Thyroid gland (tissue), 4 donors: Measurements from ENCODE around the gene FAM168A. TPM values are rescaled to one million over a fixed set of nuclear protein-coding genes. Genes with fewer than 3 reads are reported as not detected.

ENCODE experiments used
- DNase-seq, 2 donors: peaks; one replicate each; pipeline ENCODE4 v3.0.0-alpha.2; 2019
- H3K27ac ChIP-seq, 3 donors: fragments of 200-600 bp; sonication (generic); 1 replicate in 2 of 3; 2 replicates in 1 of 3; pipeline ENCODE4 v1.5.1; 2016 to 2019; ENCODE audit warnings: mild to moderate bottlenecking in 1 of 3, moderate library complexity in 1 of 3
- H3K27me3 ChIP-seq: fragments of 200-600 bp; sonication (generic); one replicate; pipeline ENCODE4 v1.5.1; 2019
- H3K36me3 ChIP-seq, 2 donors: fragments of 200-600 bp; sonication (generic); one replicate each; pipeline ENCODE4 v1.5.1; 2016 to 2019
- H3K4me1 ChIP-seq, 2 donors: fragments of 200-600 bp; sonication (generic); one replicate each; pipeline ENCODE4 v1.5.1; 2017 to 2019
- H3K4me3 ChIP-seq, 3 donors: fragments of 200-600 bp; sonication (generic); replicated peaks in 1 of 3; 1 replicate in 2 of 3; 2 replicates in 1 of 3; pipeline ENCODE4 v1.5.1; 2016; ENCODE audit warnings: mild to moderate bottlenecking in 1 of 3
- H3K9me3 ChIP-seq: fragments of 200-600 bp; sonication (generic); one replicate; pipeline ENCODE4 v1.5.1; 2017
- CTCF ChIP-seq, 6 experiments: fragments of 200-600 bp in 3 of 6; fragments of 450-650 bp in 3 of 6; sonication (generic) in 3 of 6; IDR thresholded peaks; one replicate each; pipeline ENCODE4 v1.5.1; 2016 to 2019; ENCODE audit warnings: antibody characterized with exemption in 6 of 6, mild to moderate bottlenecking in 2 of 6, inconsistent platforms in 1 of 6, moderate library complexity in 1 of 6
- POLR2A ChIP-seq, 2 donors: fragments of 450-650 bp; IDR thresholded peaks; one replicate each; pipeline ENCODE4 v1.6.1; 2017; ENCODE audit warnings: antibody characterized with exemption in 2 of 2, mild to moderate bottlenecking in 2 of 2, moderate library complexity in 1 of 2
- whole genome bisulfite sequencing, 2 donors: methylation state at CpG; one replicate each; pipeline ENCODE4 v1.1.5; 2017; 5-methylcytosine and 5-hydroxymethylcytosine counted together
- intact Hi-C: fragments of 100-400 bp; cut with DNase I; formaldehyde crosslinking; loops from one replicate; pipeline ENCODE4 v1.15.1; 2023
- total RNA-seq, 4 donors: library from RNA; depleted of rRNA; stranded (reverse); fragments of >200 nt; gene quantifications; one replicate each; pipeline ENCODE4 v1.2.3, GENCODE V29; 2016

FAM168A gene
- total RNA-seq, 4 donors from 2014 or later, result 32.7 to 51.0 (median 40.2) TPM

- peak in 1 of 2 donors; percentile 14 for DNase-seq
- H3K4me3 ChIP-seq, result no peak overlapping the region
- no peak for TF ChIP-seq CTCF (IDR thresholded peaks at IDR 0.05)
- no peak for TF ChIP-seq POLR2A (IDR thresholded peaks at IDR 0.05)
- peaks cover 6 to 12% of the 10 kb centered on the region in 2 donors for H3K4me1 ChIP-seq
- WGBS, 2 donors, result 24 to 37% methylated on average over 1 of the region's 1 CpG
- H3K27ac ChIP-seq, result no peak overlapping the region
- H3K27me3 ChIP-seq, result no peaks in the 10 kb centered on the region
- H3K36me3 ChIP-seq, result no peaks in the 10 kb centered on the region
- intact Hi-C loops, result no loop called here
- no peaks in the 10 kb centered on the region for H3K9me3 ChIP-seq
Measured at GRCh38 chr11:73551677-73552076, 46.2 kb downstream of the FAM168A start.

GRCh38 chr11:73549376-73549775, 48.5 kb downstream of the FAM168A start:
- peaks cover 6 to 12% of the 10 kb centered on the region in 2 donors for H3K4me1 ChIP-seq
- DNase-seq, result no peak
- no peaks in the 10 kb centered on the region for H3K27me3 ChIP-seq
- no peak overlapping the region for H3K4me3 ChIP-seq
- 88% methylated on average over 4 of the region's 4 CpGs for WGBS, 2 donors
- intact Hi-C loops, result no loop called here
- H3K36me3 ChIP-seq, result no peaks in the 10 kb centered on the region
- TF ChIP-seq POLR2A (IDR thresholded peaks at IDR 0.05), result no peak
- no peaks in the 10 kb centered on the region for H3K9me3 ChIP-seq
- no peak overlapping the region for H3K27ac ChIP-seq

GRCh38 chr11:73547706-73548595, 50.0 kb downstream of the FAM168A start:
- no peak for DNase-seq
- Histone ChIP-seq H3K27ac (no peak overlapping the region), H3K36me3 (no peaks in the 10 kb centered on the region), H3K9me3 (no peaks in the 10 kb centered on the region), H3K4me3 (no peak overlapping the region), H3K27me3 (no peaks in the 10 kb centered on the region), H3K4me1 (peaks cover 6 to 12% of the 10 kb centered on the region in 2 donors)
- intact Hi-C loops, result no loop called here
- TF ChIP-seq CTCF (IDR thresholded peaks at IDR 0.05) (no peak), POLR2A (IDR thresholded peaks at IDR 0.05) (no peak)
- 92 to 96% methylated on average over 2 of the region's 2 CpGs for WGBS, 2 donors

GRCh38 chr11:73542175-73542574, 55.7 kb downstream of the FAM168A start:
- Histone ChIP-seq H3K4me3 (no peak overlapping the region), H3K27me3 (no peaks in the 10 kb centered on the region), H3K36me3 (no peaks in the 10 kb centered on the region), H3K27ac (no peak overlapping the region), H3K9me3 (no peaks in the 10 kb centered on the region), H3K4me1 (no peaks in the 10 kb centered on the region)
- 78 to 81% methylated on average over 1 of the region's 1 CpG for WGBS, 2 donors
- intact Hi-C loops, result no loop called here
- DNase-seq, result no peak
- TF ChIP-seq POLR2A (IDR thresholded peaks at IDR 0.05), result no peak
- TF ChIP-seq CTCF (IDR thresholded peaks at IDR 0.05), result no peak

GRCh38 chr11:73539506-73540084, 58.3 kb downstream of the FAM168A start:
- Histone ChIP-seq H3K36me3 (no peaks in the 10 kb centered on the region), H3K4me1 (no peaks in the 10 kb centered on the region), H3K4me3 (no peak overlapping the region), H3K27ac (no peak overlapping the region), H3K9me3 (no peaks in the 10 kb centered on the region), H3K27me3 (no peaks in the 10 kb centered on the region)
- 93 to 97% methylated on average over 5 of the region's 5 CpGs for WGBS, 2 donors
- intact Hi-C loops, result no loop called here
- DNase-seq, result no peak
- TF ChIP-seq CTCF (IDR thresholded peaks at IDR 0.05) (no peak), POLR2A (IDR thresholded peaks at IDR 0.05) (no peak)
